HepG2 (cell line): ENCODE data around the gene DCUN1D4. TPM values are rescaled to one million over a fixed set of nuclear protein-coding genes. Genes with fewer than 3 reads are reported as not detected.
A peak's percentile ranks its signal among the peaks of the same experiment; 100 is the strongest.

ENCODE experiments used
- HMG20B ChIP-seq: conservative IDR thresholded peaks from 2 replicates; pipeline ENCODE4 v1.6.1; 2016; ENCODE audit warnings: missing genetic modification reagents, missing compliant biosample characterization
- MBNL3 ChIP-seq: fragments of 250-450 bp; sonication (Bioruptor Pico); conservative IDR thresholded peaks from 2 replicates; pipeline ENCODE4 v1.8.0; 2022; ENCODE audit warnings: mild to moderate bottlenecking, inconsistent platforms
- MED1 ChIP-seq: sonication (generic); formaldehyde crosslinking; IDR thresholded peaks from 2 replicates; pipeline ENCODE4 v1.4.0; 2020; ENCODE audit warnings: missing genetic modification reagents
- POLR2G ChIP-seq: fragments of 200-400 bp; formaldehyde crosslinking; IDR thresholded peaks from 2 replicates; pipeline ENCODE4 v1.6.1; 2018; ENCODE audit warnings: mild to moderate bottlenecking, low read depth, low read length, moderate library complexity
- SP140L ChIP-seq: sonication (generic); formaldehyde crosslinking; IDR thresholded peaks from 2 replicates; pipeline ENCODE4 v1.4.0; 2020; ENCODE audit warnings: missing genetic modification reagents, borderline replicate concordance
- SSRP1 ChIP-seq: IDR thresholded peaks from 2 replicates; pipeline ENCODE4 v1.6.1; 2016; ENCODE audit warnings: control low read depth
- XRCC5 ChIP-seq: fragments of 200-400 bp; formaldehyde crosslinking; optimal IDR thresholded peaks from 2 replicates; pipeline ENCODE3; 2017; ENCODE audit warnings: mild to moderate bottlenecking, low read length
- YY1 ChIP-seq: IDR thresholded peaks from 2 replicates; pipeline ENCODE4 v1.6.1; 2011; ENCODE audit warnings: low read length, low read depth, moderate library complexity, mild to moderate bottlenecking; ENCODE audit not compliant: insufficient read depth, insufficient replicate concordance
- ZNF225 ChIP-seq: sonication (generic); formaldehyde crosslinking; IDR thresholded peaks from 2 replicates; pipeline ENCODE4 v1.4.0; 2020; ENCODE audit warnings: mild to moderate bottlenecking, missing genetic modification reagents
- ZNF350 ChIP-seq: sonication (generic); formaldehyde crosslinking; IDR thresholded peaks from 2 replicates; pipeline ENCODE4 v1.4.0; 2020; ENCODE audit warnings: mild to moderate bottlenecking, low read depth, missing genetic modification reagents, borderline replicate concordance
- ZNF431 ChIP-seq: sonication (generic); formaldehyde crosslinking; IDR thresholded peaks from 2 replicates; pipeline ENCODE4 v1.9.0; 2022; ENCODE audit warnings: missing genetic modification reagents, low read depth, mild to moderate bottlenecking, borderline replicate concordance
- ZNF546 ChIP-seq: sonication (generic); formaldehyde crosslinking; conservative IDR thresholded peaks from 2 replicates; pipeline ENCODE4 v1.8.1; 2023; ENCODE audit warnings: mild to moderate bottlenecking, missing genetic modification reagents
- ZNF552 ChIP-seq: sonication (generic); formaldehyde crosslinking; IDR thresholded peaks from 2 replicates; pipeline ENCODE4 v1.9.0; 2022; ENCODE audit warnings: missing genetic modification reagents, mild to moderate bottlenecking, borderline replicate concordance
- ZNF672 ChIP-seq: sonication (generic); formaldehyde crosslinking; IDR thresholded peaks from 2 replicates; pipeline ENCODE4 v1.8.1; 2022; ENCODE audit warnings: missing genetic modification reagents
- ZNF709 ChIP-seq: sonication (generic); formaldehyde crosslinking; IDR thresholded peaks from 2 replicates; pipeline ENCODE4 v1.5.0; 2020; ENCODE audit warnings: mild to moderate bottlenecking, missing genetic modification reagents
- polyA plus RNA-seq, 8 experiments: library from polyadenylated mRNA; depleted of rRNA in 3 of 8; stranded (reverse) in 7 of 8; unstranded in 1 of 8; fragments of >200 nt; fragmentation: Illumina TruSeq in 4 of 8; extraction: Trizol in 4 of 8; gene quantifications; 2 replicates each; pipeline versions ENCODE4 v1.2.1 to v1.2.3, GENCODE V29; 2011 to 2016; ENCODE audit warnings: low read depth in 4 of 8, missing spikeins in 1 of 8, mixed read lengths in 1 of 8; ENCODE audit not compliant: insufficient read depth in 1 of 8
- total RNA-seq, 5 experiments: library from RNA; depleted of rRNA; stranded (reverse); fragments of >200 nt; fragmentation: Illumina TruSeq; extraction: Trizol; gene quantifications; 2 replicates each; pipeline ENCODE4 v1.2.3, GENCODE V29; 2016; ENCODE audit warnings: low read depth in 1 of 5
- TF ChIP-seq, protein P1 (sequence below): fragments of 450-650 bp; IDR thresholded peaks from 2 replicates; pipeline ENCODE4 v1.6.1; 2017
- TF ChIP-seq, protein P2 (sequence below): sonication (generic); formaldehyde crosslinking; IDR thresholded peaks from 2 replicates; pipeline ENCODE4 v1.4.0; 2020; ENCODE audit warnings: mild to moderate bottlenecking, missing genetic modification reagents
- TF ChIP-seq, protein P3 (sequence below): sonication (generic); formaldehyde crosslinking; IDR thresholded peaks from 2 replicates; pipeline ENCODE4 v1.4.0; 2020; ENCODE audit warnings: missing genetic modification reagents, mild to moderate bottlenecking, borderline replicate concordance
- TF ChIP-seq, protein P4 (sequence below): sonication (generic); formaldehyde crosslinking; conservative IDR thresholded peaks from 2 replicates; pipeline ENCODE4 v1.8.1; 2023; ENCODE audit warnings: missing genetic modification reagents

The DCUN1D4 gene
- total and polyA plus RNA-seq, 2 of the 13 experiments (the other 11 are each of a cell fraction or from before 2014, with no cell fraction given) = 27.9 to 44.4 TPM

DNA sequence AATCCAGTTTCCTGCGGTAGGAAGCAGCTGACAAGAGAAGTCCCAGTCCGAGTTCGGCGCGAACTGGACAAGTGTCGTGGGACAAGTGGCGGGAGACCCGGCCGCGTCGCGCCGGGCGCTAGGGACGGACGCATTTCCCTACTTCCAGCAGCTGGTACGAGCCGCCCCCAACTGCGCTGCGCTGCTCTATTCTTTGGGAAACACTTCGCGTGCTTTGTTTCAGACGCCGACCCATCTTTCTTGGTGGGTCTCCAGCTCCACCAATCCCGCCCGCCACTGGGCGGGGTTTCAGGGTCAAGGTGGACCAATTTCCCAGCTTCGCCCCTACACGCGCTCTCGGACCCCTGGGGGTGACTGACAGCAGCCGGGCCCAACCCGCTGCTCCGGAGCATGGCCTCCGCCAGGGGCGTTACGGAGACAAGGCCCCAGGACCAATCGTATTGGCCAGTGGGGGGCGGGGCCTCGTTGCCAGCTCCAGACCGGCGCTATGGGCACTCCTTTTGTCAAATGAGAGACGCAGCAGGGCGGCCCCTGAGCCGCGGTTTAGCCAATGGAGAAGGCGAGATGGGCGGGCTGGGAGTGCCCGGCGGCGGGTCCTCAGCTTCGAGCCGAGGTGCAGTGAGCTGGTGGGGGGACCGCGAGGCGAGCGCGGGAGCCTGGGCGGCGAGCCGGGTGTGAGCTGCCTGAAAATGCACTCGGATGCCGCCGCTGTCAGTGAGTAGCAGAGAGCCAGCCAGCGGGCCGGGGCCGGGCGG lies at the start of gene DCUN1D4 (continued):
- no peak for TF ChIP-seq ZNF546 (CRISPR knock-in tag)
- TF ChIP-seq MBNL3 (CRISPR knock-in tag) = no peak
- TF ChIP-seq HMG20B = no peak
- TF ChIP-seq, protein P1, sequence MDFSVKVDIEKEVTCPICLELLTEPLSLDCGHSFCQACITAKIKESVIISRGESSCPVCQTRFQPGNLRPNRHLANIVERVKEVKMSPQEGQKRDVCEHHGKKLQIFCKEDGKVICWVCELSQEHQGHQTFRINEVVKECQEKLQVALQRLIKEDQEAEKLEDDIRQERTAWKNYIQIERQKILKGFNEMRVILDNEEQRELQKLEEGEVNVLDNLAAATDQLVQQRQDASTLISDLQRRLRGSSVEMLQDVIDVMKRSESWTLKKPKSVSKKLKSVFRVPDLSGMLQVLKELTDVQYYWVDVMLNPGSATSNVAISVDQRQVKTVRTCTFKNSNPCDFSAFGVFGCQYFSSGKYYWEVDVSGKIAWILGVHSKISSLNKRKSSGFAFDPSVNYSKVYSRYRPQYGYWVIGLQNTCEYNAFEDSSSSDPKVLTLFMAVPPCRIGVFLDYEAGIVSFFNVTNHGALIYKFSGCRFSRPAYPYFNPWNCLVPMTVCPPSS = no peak
- TF ChIP-seq, protein P2, sequence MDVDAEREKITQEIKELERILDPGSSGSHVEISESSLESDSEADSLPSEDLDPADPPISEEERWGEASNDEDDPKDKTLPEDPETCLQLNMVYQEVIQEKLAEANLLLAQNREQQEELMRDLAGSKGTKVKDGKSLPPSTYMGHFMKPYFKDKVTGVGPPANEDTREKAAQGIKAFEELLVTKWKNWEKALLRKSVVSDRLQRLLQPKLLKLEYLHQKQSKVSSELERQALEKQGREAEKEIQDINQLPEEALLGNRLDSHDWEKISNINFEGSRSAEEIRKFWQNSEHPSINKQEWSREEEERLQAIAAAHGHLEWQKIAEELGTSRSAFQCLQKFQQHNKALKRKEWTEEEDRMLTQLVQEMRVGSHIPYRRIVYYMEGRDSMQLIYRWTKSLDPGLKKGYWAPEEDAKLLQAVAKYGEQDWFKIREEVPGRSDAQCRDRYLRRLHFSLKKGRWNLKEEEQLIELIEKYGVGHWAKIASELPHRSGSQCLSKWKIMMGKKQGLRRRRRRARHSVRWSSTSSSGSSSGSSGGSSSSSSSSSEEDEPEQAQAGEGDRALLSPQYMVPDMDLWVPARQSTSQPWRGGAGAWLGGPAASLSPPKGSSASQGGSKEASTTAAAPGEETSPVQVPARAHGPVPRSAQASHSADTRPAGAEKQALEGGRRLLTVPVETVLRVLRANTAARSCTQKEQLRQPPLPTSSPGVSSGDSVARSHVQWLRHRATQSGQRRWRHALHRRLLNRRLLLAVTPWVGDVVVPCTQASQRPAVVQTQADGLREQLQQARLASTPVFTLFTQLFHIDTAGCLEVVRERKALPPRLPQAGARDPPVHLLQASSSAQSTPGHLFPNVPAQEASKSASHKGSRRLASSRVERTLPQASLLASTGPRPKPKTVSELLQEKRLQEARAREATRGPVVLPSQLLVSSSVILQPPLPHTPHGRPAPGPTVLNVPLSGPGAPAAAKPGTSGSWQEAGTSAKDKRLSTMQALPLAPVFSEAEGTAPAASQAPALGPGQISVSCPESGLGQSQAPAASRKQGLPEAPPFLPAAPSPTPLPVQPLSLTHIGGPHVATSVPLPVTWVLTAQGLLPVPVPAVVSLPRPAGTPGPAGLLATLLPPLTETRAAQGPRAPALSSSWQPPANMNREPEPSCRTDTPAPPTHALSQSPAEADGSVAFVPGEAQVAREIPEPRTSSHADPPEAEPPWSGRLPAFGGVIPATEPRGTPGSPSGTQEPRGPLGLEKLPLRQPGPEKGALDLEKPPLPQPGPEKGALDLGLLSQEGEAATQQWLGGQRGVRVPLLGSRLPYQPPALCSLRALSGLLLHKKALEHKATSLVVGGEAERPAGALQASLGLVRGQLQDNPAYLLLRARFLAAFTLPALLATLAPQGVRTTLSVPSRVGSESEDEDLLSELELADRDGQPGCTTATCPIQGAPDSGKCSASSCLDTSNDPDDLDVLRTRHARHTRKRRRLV (CRISPR knock-in tag) = no peak
- peak; percentile 73 for TF ChIP-seq XRCC5
- TF ChIP-seq MED1 (CRISPR knock-in tag) = no peak
- TF ChIP-seq POLR2G = peak; percentile 68
- no peak for TF ChIP-seq YY1
- no peak for TF ChIP-seq SP140L (CRISPR knock-in tag)
- TF ChIP-seq, protein P3, sequence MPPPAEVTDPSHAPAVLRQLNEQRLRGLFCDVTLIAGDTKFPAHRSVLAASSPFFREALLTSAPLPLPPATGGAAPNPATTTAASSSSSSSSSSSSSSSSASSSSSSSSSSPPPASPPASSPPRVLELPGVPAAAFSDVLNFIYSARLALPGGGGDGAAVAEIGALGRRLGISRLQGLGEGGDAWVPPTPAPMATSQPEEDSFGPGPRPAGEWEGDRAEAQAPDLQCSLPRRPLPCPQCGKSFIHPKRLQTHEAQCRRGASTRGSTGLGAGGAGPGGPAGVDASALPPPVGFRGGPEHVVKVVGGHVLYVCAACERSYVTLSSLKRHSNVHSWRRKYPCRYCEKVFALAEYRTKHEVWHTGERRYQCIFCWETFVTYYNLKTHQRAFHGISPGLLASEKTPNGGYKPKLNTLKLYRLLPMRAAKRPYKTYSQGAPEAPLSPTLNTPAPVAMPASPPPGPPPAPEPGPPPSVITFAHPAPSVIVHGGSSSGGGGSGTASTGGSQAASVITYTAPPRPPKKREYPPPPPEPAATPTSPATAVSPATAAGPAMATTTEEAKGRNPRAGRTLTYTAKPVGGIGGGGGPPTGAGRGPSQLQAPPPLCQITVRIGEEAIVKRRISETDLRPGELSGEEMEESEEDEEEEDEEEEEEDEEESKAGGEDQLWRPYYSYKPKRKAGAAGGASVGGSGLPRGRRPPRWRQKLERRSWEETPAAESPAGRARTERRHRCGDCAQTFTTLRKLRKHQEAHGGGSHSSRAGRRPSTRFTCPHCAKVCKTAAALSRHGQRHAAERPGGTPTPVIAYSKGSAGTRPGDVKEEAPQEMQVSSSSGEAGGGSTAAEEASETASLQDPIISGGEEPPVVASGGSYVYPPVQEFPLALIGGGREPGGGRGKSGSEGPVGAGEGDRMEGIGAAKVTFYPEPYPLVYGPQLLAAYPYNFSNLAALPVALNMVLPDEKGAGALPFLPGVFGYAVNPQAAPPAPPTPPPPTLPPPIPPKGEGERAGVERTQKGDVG (CRISPR knock-in tag) = 0 out of 2 replicates have a peak, but pooled peaks have one; percentile 26
- no peak for TF ChIP-seq ZNF552 (CRISPR knock-in tag)
- TF ChIP-seq ZNF672 = no peak
- TF ChIP-seq SSRP1 (CRISPR knock-in tag) = no peak
- no peak for TF ChIP-seq ZNF709
- TF ChIP-seq ZNF431 = no peak
- TF ChIP-seq ZNF225 (CRISPR knock-in tag) = no peak
- TF ChIP-seq ZNF350 (CRISPR knock-in tag) = peak; percentile 69
- TF ChIP-seq, protein P4, sequence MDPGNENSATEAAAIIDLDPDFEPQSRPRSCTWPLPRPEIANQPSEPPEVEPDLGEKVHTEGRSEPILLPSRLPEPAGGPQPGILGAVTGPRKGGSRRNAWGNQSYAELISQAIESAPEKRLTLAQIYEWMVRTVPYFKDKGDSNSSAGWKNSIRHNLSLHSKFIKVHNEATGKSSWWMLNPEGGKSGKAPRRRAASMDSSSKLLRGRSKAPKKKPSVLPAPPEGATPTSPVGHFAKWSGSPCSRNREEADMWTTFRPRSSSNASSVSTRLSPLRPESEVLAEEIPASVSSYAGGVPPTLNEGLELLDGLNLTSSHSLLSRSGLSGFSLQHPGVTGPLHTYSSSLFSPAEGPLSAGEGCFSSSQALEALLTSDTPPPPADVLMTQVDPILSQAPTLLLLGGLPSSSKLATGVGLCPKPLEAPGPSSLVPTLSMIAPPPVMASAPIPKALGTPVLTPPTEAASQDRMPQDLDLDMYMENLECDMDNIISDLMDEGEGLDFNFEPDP (CRISPR knock-in tag) = no peak
